ENCODE measurements around the gene MTFMT. TPM values are rescaled to one million over a fixed set of nuclear protein-coding genes. Genes with fewer than 3 reads are reported as not detected.

The MTFMT gene
- total and polyA plus RNA-seq, 4 donors, result 6.8 to 14.7 (median 8.4) TPM

GRCh38 chr15:65066635-65067316 lies 37.3 kb upstream of the MTFMT start:
- Histone ChIP-seq H3K27me3 (ENCODE audit: control insufficient read depth in 4 of 4, insufficient read depth in 4 of 4, low read length in 3 of 4) (no peaks in the 10 kb centered on the region), H3K9ac (ENCODE audit: low read depth in 1 of 2, low read length in 2 of 2) (no peak overlapping the region), H3K4me1 (ENCODE audit: control insufficient read depth in 4 of 4, insufficient read depth in 4 of 4, low read length in 3 of 4) (peaks cover 0 to 2% (median 0%) of the 10 kb centered on the region in 4 donors), H3K4me3 (ENCODE audit: low read depth in 1 of 3, low read length in 3 of 3) (no peak overlapping the region), H3K36me3 (ENCODE audit: control insufficient read depth in 4 of 4, insufficient read depth in 3 of 4, low read depth in 1 of 4, low read length in 3 of 4) (no peaks in the 10 kb centered on the region), H3K27ac (ENCODE audit: low read depth in 1 of 2, low read length in 2 of 2) (no peak overlapping the region), H3K9me3 (ENCODE audit: control insufficient read depth in 4 of 4, low read length in 3 of 4) (no peaks in the 10 kb centered on the region)
- TF ChIP-seq CTCF (IDR thresholded peaks at IDR 0.05; ENCODE audit: low read depth, low read length, missing input control) (no peak), EGR1 (IDR thresholded peaks at IDR 0.05; ENCODE audit: low read depth in 2 of 2) (no peak), YY1 (IDR thresholded peaks at IDR 0.05) (no peak), REST (IDR thresholded peaks at IDR 0.05) (no peak), FOXA2 (IDR thresholded peaks at IDR 0.05) (no peak), ATF3 (IDR thresholded peaks at IDR 0.05) (no peak), NR2F2 (IDR thresholded peaks at IDR 0.05) (no peak), GABPA (IDR thresholded peaks at IDR 0.05 in 1 of 2, conservative IDR thresholded peaks at IDR 0.05 in 1 of 2) (no peak), RAD21 (IDR thresholded peaks at IDR 0.05) (no peak)
- no peak for DNase-seq (ENCODE audit: low spot score)
- WGBS, result 60% methylated on average over 9 of the region's 9 CpGs

- WGBS, result 86% methylated on average over 3 of the region's 3 CpGs
- Histone ChIP-seq H3K9me3 (ENCODE audit: control insufficient read depth in 4 of 4, low read length in 3 of 4) (no peaks in the 10 kb centered on the region), H3K27me3 (ENCODE audit: control insufficient read depth in 4 of 4, insufficient read depth in 4 of 4, low read length in 3 of 4) (no peaks in the 10 kb centered on the region), H3K36me3 (ENCODE audit: control insufficient read depth in 4 of 4, insufficient read depth in 3 of 4, low read depth in 1 of 4, low read length in 3 of 4) (no peaks in the 10 kb centered on the region), H3K4me3 (ENCODE audit: low read depth in 1 of 3, low read length in 3 of 3) (no peak overlapping the region), H3K4me1 (ENCODE audit: control insufficient read depth in 4 of 4, insufficient read depth in 4 of 4, low read length in 3 of 4) (peaks cover 0 to 2% (median 0%) of the 10 kb centered on the region in 4 donors), H3K27ac (ENCODE audit: low read depth in 1 of 2, low read length in 2 of 2) (no peak overlapping the region), H3K9ac (ENCODE audit: low read depth in 1 of 2, low read length in 2 of 2) (no peak overlapping the region)
- no peak for DNase-seq (ENCODE audit: low spot score)
- TF ChIP-seq REST (IDR thresholded peaks at IDR 0.05) (no peak), ZBTB33 (IDR thresholded peaks at IDR 0.05) (no peak), RXRA (IDR thresholded peaks at IDR 0.05) (no peak), EGR1 (IDR thresholded peaks at IDR 0.05; ENCODE audit: low read depth in 2 of 2) (no peak), MAX (IDR thresholded peaks at IDR 0.05) (no peak), JUND (IDR thresholded peaks at IDR 0.05) (no peak), FOXA2 (IDR thresholded peaks at IDR 0.05) (no peak), CTCF (IDR thresholded peaks at IDR 0.05; ENCODE audit: low read depth, low read length, missing input control) (no peak), GABPA (IDR thresholded peaks at IDR 0.05 in 1 of 2, conservative IDR thresholded peaks at IDR 0.05 in 1 of 2) (no peak), HNF4G (IDR thresholded peaks at IDR 0.05) (no peak), NR2F2 (IDR thresholded peaks at IDR 0.05) (no peak), ATF3 (IDR thresholded peaks at IDR 0.05) (no peak)
These were observed 36.7 kb upstream of the MTFMT start for GRCh38 chr15:65066001-65066634.
